HepG2 (cell line): ENCODE data around the gene ESRRB. TPM values are rescaled to one million over a fixed set of nuclear protein-coding genes. Genes with fewer than 3 reads are reported as not detected.
A peak's percentile ranks its signal among the peaks of the same experiment; 100 is the strongest.

Experiments used
- CHD4 ChIP-seq: fragments of 200-600 bp; sonication (generic); IDR thresholded peaks from 2 replicates; pipeline ENCODE4 v1.7.0; 2017; ENCODE audit warnings: mild to moderate bottlenecking, low read length, borderline replicate concordance
- ERF ChIP-seq: IDR thresholded peaks from 2 replicates; pipeline ENCODE4 v1.6.1; 2018; ENCODE audit warnings: missing biosample characterization, missing genetic modification reagents
- FOXC1 ChIP-seq: sonication (generic); formaldehyde crosslinking; IDR thresholded peaks from 2 replicates; pipeline ENCODE4 v1.8.0; 2022; ENCODE audit warnings: mild to moderate bottlenecking, missing genetic modification reagents, borderline replicate concordance
- HCFC1 ChIP-seq: fragments of 150-350 bp; IDR thresholded peaks from 2 replicates; pipeline ENCODE4 v1.6.1; 2014; ENCODE audit warnings: low read depth, low read length
- KLF16 ChIP-seq, 2 experiments: sonication (generic) in 1 of 2; formaldehyde crosslinking in 1 of 2; IDR thresholded peaks; 2 replicates each; pipeline versions ENCODE4 v1.6.1 to v1.8.0; 2016 to 2023; ENCODE audit warnings: missing genetic modification reagents in 2 of 2, missing compliant biosample characterization in 1 of 2
- KMT2B ChIP-seq: IDR thresholded peaks from 2 replicates; pipeline ENCODE4 v1.6.1; 2016; ENCODE audit warnings: missing genetic modification reagents, missing compliant biosample characterization
- MIER3 ChIP-seq: IDR thresholded peaks from 2 replicates; pipeline ENCODE4 v1.6.1; 2016; ENCODE audit warnings: missing compliant biosample characterization, borderline replicate concordance
- MTA1 ChIP-seq: sonication (generic); formaldehyde crosslinking; IDR thresholded peaks from 2 replicates; pipeline ENCODE4 v1.4.0; 2020; ENCODE audit warnings: missing genetic modification reagents, mild to moderate bottlenecking, borderline replicate concordance
- MXD4 ChIP-seq: IDR thresholded peaks from 2 replicates; pipeline ENCODE4 v1.6.1; 2016; ENCODE audit warnings: mild to moderate bottlenecking, missing biosample characterization, missing genetic modification reagents
- NBN ChIP-seq: fragments of 450-650 bp; conservative IDR thresholded peaks from 2 replicates; pipeline ENCODE4 v1.6.1; 2017
- PHF20 ChIP-seq: sonication (generic); formaldehyde crosslinking; IDR thresholded peaks from 2 replicates; pipeline ENCODE4 v1.5.0; 2020; ENCODE audit warnings: mild to moderate bottlenecking, missing genetic modification reagents
- PITX1 ChIP-seq: sonication (generic); formaldehyde crosslinking; IDR thresholded peaks from 2 replicates; pipeline ENCODE4 v1.5.1; 2020; ENCODE audit warnings: mild to moderate bottlenecking, missing genetic modification reagents
- TBP ChIP-seq: sonication (generic); formaldehyde crosslinking; IDR thresholded peaks from 2 replicates; pipeline ENCODE4 v1.5.0; 2020; ENCODE audit warnings: missing genetic modification reagents
- TFDP2 ChIP-seq: sonication (generic); formaldehyde crosslinking; IDR thresholded peaks from 2 replicates; pipeline ENCODE4 v1.4.0; 2020; ENCODE audit warnings: missing genetic modification reagents
- ZNF142 ChIP-seq: sonication (generic); formaldehyde crosslinking; IDR thresholded peaks from 2 replicates; pipeline ENCODE4 v1.4.0; 2020; ENCODE audit warnings: missing genetic modification reagents
- ZNF18 ChIP-seq: sonication (generic); formaldehyde crosslinking; IDR thresholded peaks from 2 replicates; pipeline ENCODE4 v1.8.0; 2022; ENCODE audit warnings: mild to moderate bottlenecking, missing genetic modification reagents; ENCODE audit not compliant: insufficient replicate concordance
- ZNF296 ChIP-seq: sonication (generic); formaldehyde crosslinking; conservative IDR thresholded peaks from 2 replicates; pipeline ENCODE4 v1.5.0; 2020; ENCODE audit warnings: mild to moderate bottlenecking, missing genetic modification reagents
- ZNF543 ChIP-seq: sonication (generic); formaldehyde crosslinking; IDR thresholded peaks from 2 replicates; pipeline ENCODE4 v1.4.0; 2020; ENCODE audit warnings: mild to moderate bottlenecking, missing genetic modification reagents
- ZNF674 ChIP-seq: sonication (generic); formaldehyde crosslinking; IDR thresholded peaks from 2 replicates; pipeline ENCODE4 v1.5.0; 2020; ENCODE audit warnings: low read depth, mild to moderate bottlenecking, missing genetic modification reagents
- ZNF7 ChIP-seq: IDR thresholded peaks from 2 replicates; pipeline ENCODE4 v1.6.1; 2016; ENCODE audit warnings: missing biosample characterization, missing genetic modification reagents
- ZNF792 ChIP-seq: IDR thresholded peaks from 2 replicates; pipeline ENCODE4 v1.6.1; 2016
- ZSCAN25 ChIP-seq: sonication (generic); formaldehyde crosslinking; IDR thresholded peaks from 2 replicates; pipeline ENCODE4 v1.8.0; 2022; ENCODE audit warnings: mild to moderate bottlenecking, missing genetic modification reagents
- ZSCAN29 ChIP-seq: sonication (generic); formaldehyde crosslinking; conservative IDR thresholded peaks from 2 replicates; pipeline ENCODE4 v1.4.0; 2020; ENCODE audit warnings: mild to moderate bottlenecking, missing genetic modification reagents
- polyA plus RNA-seq, 8 experiments: library from polyadenylated mRNA; depleted of rRNA in 3 of 8; stranded (reverse) in 7 of 8; unstranded in 1 of 8; fragments of >200 nt; fragmentation: Illumina TruSeq in 4 of 8; extraction: Trizol in 4 of 8; gene quantifications; 2 replicates each; pipeline versions ENCODE4 v1.2.1 to v1.2.3, GENCODE V29; 2011 to 2016; ENCODE audit warnings: low read depth in 4 of 8, missing spikeins in 1 of 8, mixed read lengths in 1 of 8; ENCODE audit not compliant: insufficient read depth in 1 of 8
- total RNA-seq, 5 experiments: library from RNA; depleted of rRNA; stranded (reverse); fragments of >200 nt; fragmentation: Illumina TruSeq; extraction: Trizol; gene quantifications; 2 replicates each; pipeline ENCODE4 v1.2.3, GENCODE V29; 2016; ENCODE audit warnings: low read depth in 1 of 5

The ESRRB gene
- total and polyA plus RNA-seq, 2 of the 13 experiments (the other 11 are each of a cell fraction or from before 2014, with no cell fraction given), result 0.04 to 0.33 TPM

- TF ChIP-seq MTA1 (CRISPR knock-in tag), result peak; percentile 78; the same call in 1 of the 2 replicates
- peak; percentile 45; the same call in 1 of the 2 replicates for TF ChIP-seq PHF20 (CRISPR knock-in tag)
- TF ChIP-seq TFDP2 (CRISPR knock-in tag), result peak; percentile 49; the same call in 1 of the 2 replicates
- 0 out of 2 replicates have a peak, but pooled peaks have one; percentile 41 for TF ChIP-seq ZNF543 (CRISPR knock-in tag)
- TF ChIP-seq MIER3 (CRISPR knock-in tag), result 0 out of 2 replicates have a peak, but pooled peaks have one; percentile 34
- TF ChIP-seq KLF16 (CRISPR knock-in tag; IDR thresholded peaks at IDR 0.05), result 0 out of 4 replicates have a peak, but pooled peaks of 1 of the 2 experiments have one; percentile 47
- peak; percentile 73; the same call in 1 of the 2 replicates for TF ChIP-seq FOXC1 (CRISPR knock-in tag)
- TF ChIP-seq MXD4 (CRISPR knock-in tag), result 0 out of 2 replicates have a peak, but pooled peaks have one; percentile 51
- TF ChIP-seq ZSCAN29 (CRISPR knock-in tag), result no peak
- TF ChIP-seq NBN, result no peak
- no peak for TF ChIP-seq ZNF142 (CRISPR knock-in tag)
- TF ChIP-seq KMT2B (CRISPR knock-in tag), result 0 out of 2 replicates have a peak, but pooled peaks have one; percentile 28
- no peak for TF ChIP-seq ZSCAN25
- no peak for TF ChIP-seq CHD4
- 0 out of 2 replicates have a peak, but pooled peaks have one; percentile 36 for TF ChIP-seq ZNF792 (CRISPR knock-in tag)
- 0 out of 2 replicates have a peak, but pooled peaks have one; percentile 60 for TF ChIP-seq ERF (CRISPR knock-in tag)
- no peak for TF ChIP-seq HCFC1
- peak; percentile 72 for TF ChIP-seq ZNF18
- peak; percentile 56; the same call in 1 of the 2 replicates for TF ChIP-seq PITX1 (CRISPR knock-in tag)
- no peak for TF ChIP-seq ZNF674 (CRISPR knock-in tag)
- TF ChIP-seq ZNF7 (CRISPR knock-in tag), result no peak
- TF ChIP-seq ZNF296 (CRISPR knock-in tag), result 0 out of 2 replicates have a peak, but pooled peaks have one; percentile 23
- no peak for TF ChIP-seq TBP (CRISPR knock-in tag)
Measured at GRCh38 chr14:76352639-76353281, 23.2 kb upstream of the ESRRB start (continued).
